SK-N-SH (cell line): ENCODE results near the gene PCSK6. TPM values are rescaled to one million over a fixed set of nuclear protein-coding genes. Genes with fewer than 3 reads are reported as not detected.

Source experiments
- CTCF ChIA-PET: fragments of 300-600, 350-600 bp; formaldehyde crosslinking; extraction: SDS; loops from one replicate; lab custom pipeline; 2021; lab: Yijun Ruan, JAX
- POLR2A ChIA-PET: fragments of 350-600 bp; sonication (Branson Sonifier 250); formaldehyde crosslinking; extraction: SDS; loops from one replicate; lab custom pipeline; 2020; ENCODE audit warnings: antibody characterized with exemption, inconsistent platforms; lab: Yijun Ruan, JAX
- DNase-seq: peaks from one replicate; pipeline ENCODE4 v3.0.0; 2012
- H2AFZ ChIP-seq: fragments of 200-600 bp; sonication (generic); 2 replicates; pipeline ENCODE4 v1.8.1; 2016; ENCODE audit warnings: antibody characterized with exemption, mild to moderate bottlenecking, low read depth
- H3F3A ChIP-seq: fragments of 200-600 bp; sonication (generic); replicated peaks from 2 replicates; pipeline ENCODE3; 2016; ENCODE audit warnings: antibody characterized with exemption, mild to moderate bottlenecking; ENCODE audit not compliant: insufficient read depth
- H3K27ac ChIP-seq, 2 experiments: fragments of 200-500 bp in 1 of 2; fragments of 200-600 bp in 1 of 2; sonication (Bioruptor generic) in 1 of 2; sonication (generic), shearing (Covaris generic) in 1 of 2; 2 replicates each; pipeline versions ENCODE4 v1.5.1 to v1.6.1; 2014 to 2016; ENCODE audit warnings: low read depth in 2 of 2, inconsistent platforms in 1 of 2, low read length in 1 of 2, mild to moderate bottlenecking in 1 of 2, mixed read lengths in 1 of 2
- H3K27me3 ChIP-seq: fragments of 200-600 bp; sonication (generic), shearing (Covaris generic); 2 replicates; pipeline ENCODE4 v1.6.1; 2016; ENCODE audit warnings: mixed run types; ENCODE audit not compliant: insufficient read depth
- H3K36me3 ChIP-seq, 2 experiments: fragments of 200-500 bp in 1 of 2; fragments of 200-600 bp in 1 of 2; sonication (Bioruptor generic) in 1 of 2; sonication (generic) in 1 of 2; replicated peaks in 1 of 2; 2 replicates each; pipeline versions ENCODE3 to v1.5.1; 2014 to 2016; ENCODE audit warnings: low read length in 1 of 2, mild to moderate bottlenecking in 1 of 2; ENCODE audit not compliant: insufficient read depth in 2 of 2, control insufficient read depth in 1 of 2
- H3K4me1 ChIP-seq, 2 experiments: fragments of 200-500 bp in 1 of 2; fragments of 200-600 bp in 1 of 2; sonication (Bioruptor generic) in 1 of 2; sonication (generic), shearing (Covaris generic) in 1 of 2; 2 replicates each; pipeline versions ENCODE4 v1.5.1 to v1.6.1; 2014 to 2016; ENCODE audit warnings: low read depth in 1 of 2, low read length in 1 of 2, mixed run types in 1 of 2; ENCODE audit not compliant: insufficient read depth in 2 of 2, control insufficient read depth in 1 of 2
- H3K4me2 ChIP-seq: fragments of 200-600 bp; sonication (generic), shearing (Covaris generic); 2 replicates; pipeline ENCODE4 v1.6.1; 2017; ENCODE audit warnings: mixed run types
- H3K4me3 ChIP-seq, 2 experiments: fragments of 200-500 bp in 1 of 2; fragments of 200-600 bp in 1 of 2; sonication (Bioruptor generic) in 1 of 2; sonication (generic), shearing (Covaris generic) in 1 of 2; 2 replicates each; pipeline versions ENCODE4 v1.5.1 to v1.8.1; 2014 to 2016; ENCODE audit warnings: low read depth in 2 of 2, inconsistent platforms in 1 of 2, low read length in 1 of 2, mild to moderate bottlenecking in 1 of 2, mixed read lengths in 1 of 2, moderate library complexity in 1 of 2
- H3K79me2 ChIP-seq: fragments of 200-600 bp; sonication (generic); 2 replicates; pipeline ENCODE4 v1.8.1; 2017; ENCODE audit warnings: mild to moderate bottlenecking; ENCODE audit not compliant: insufficient read depth
- H3K9ac ChIP-seq: fragments of 200-600 bp; sonication (generic); 2 replicates; pipeline ENCODE4 v1.6.1; 2017; ENCODE audit warnings: mixed run types
- H3K9me2 ChIP-seq: fragments of 200-600 bp; sonication (generic); 2 replicates; pipeline ENCODE4 v1.6.1; 2017; ENCODE audit warnings: mixed run types
- H3K9me3 ChIP-seq: fragments of 200-600 bp; sonication (generic); 2 replicates; pipeline ENCODE4 v1.6.1; 2017; ENCODE audit warnings: mixed run types, mild to moderate bottlenecking, moderate library complexity
- H4K20me1 ChIP-seq: fragments of 200-600 bp; sonication (generic); 2 replicates; pipeline ENCODE4 v1.6.1; 2017; ENCODE audit warnings: mild to moderate bottlenecking, mixed run types; ENCODE audit not compliant: insufficient read depth
- CHD2 ChIP-seq: fragments of 150-350 bp; IDR thresholded peaks from 2 replicates; pipeline ENCODE4 v1.6.1; 2018; ENCODE audit warnings: low read length; ENCODE audit not compliant: partially characterized antibody
- EP300 ChIP-seq, 2 experiments: IDR thresholded peaks; 2 replicates each; pipeline versions ENCODE4 v1.4.0 to v1.6.1; 2012; ENCODE audit warnings: borderline replicate concordance in 1 of 2, low read depth in 1 of 2, low read length in 1 of 2
- FOSL2 ChIP-seq: IDR thresholded peaks from 2 replicates; pipeline ENCODE4 v1.4.0; 2012; ENCODE audit warnings: low read depth, mild to moderate bottlenecking, moderate library complexity, borderline replicate concordance
- GABPA ChIP-seq: IDR thresholded peaks from 2 replicates; pipeline ENCODE4 v1.4.0; 2012; ENCODE audit warnings: low read depth, mild to moderate bottlenecking
- JUND ChIP-seq: IDR thresholded peaks from 2 replicates; pipeline ENCODE4 v1.4.0; 2012
- PBX3 ChIP-seq: IDR thresholded peaks from 2 replicates; pipeline ENCODE4; 2012
- RAD21 ChIP-seq: IDR thresholded peaks from 2 replicates; pipeline ENCODE4 v1.6.1; 2012; ENCODE audit warnings: mild to moderate bottlenecking, low read length
- RCOR1 ChIP-seq: fragments of 150-350 bp; IDR thresholded peaks from 2 replicates; pipeline ENCODE4 v1.6.1; 2017; ENCODE audit warnings: antibody characterized with exemption, low read length
- RXRA ChIP-seq: IDR thresholded peaks from 2 replicates; pipeline ENCODE4 v1.4.0; 2012; ENCODE audit warnings: low read depth, mild to moderate bottlenecking, borderline replicate concordance
- SIN3A ChIP-seq: IDR thresholded peaks from 2 replicates; pipeline ENCODE4 v1.6.1; 2012; ENCODE audit warnings: low read depth, mild to moderate bottlenecking, low read length, moderate library complexity, borderline replicate concordance
- SMC3 ChIP-seq: IDR thresholded peaks from 2 replicates; pipeline ENCODE4 v1.6.1; 2012; ENCODE audit warnings: low read depth, low read length, improper control_type of control experiment
- TAF1 ChIP-seq: IDR thresholded peaks from 2 replicates; pipeline ENCODE4 v1.6.1; 2012; ENCODE audit warnings: low read depth, mild to moderate bottlenecking, low read length, moderate library complexity, borderline replicate concordance
- TCF12 ChIP-seq: IDR thresholded peaks from 2 replicates; pipeline ENCODE4 v1.4.0; 2012
- USF2 ChIP-seq: fragments of 150-350 bp; IDR thresholded peaks from 2 replicates; pipeline ENCODE4 v1.6.1; 2017; ENCODE audit warnings: antibody characterized with exemption, low read length, low read depth, borderline replicate concordance
- WGBS: methylation state at CpG from one replicate; pipeline ENCODE4 v1.1.6; 2017; ENCODE audit warnings: low lambda C conversion rate; 5-methylcytosine and 5-hydroxymethylcytosine counted together
- polyA plus RNA-seq, 3 experiments: library from polyadenylated mRNA; depleted of rRNA; stranded (reverse); fragments of >200 nt; gene quantifications; 2 replicates each; pipeline ENCODE4 v1.2.3, GENCODE V29; 2012
- TF ChIP-seq, protein P1 (sequence below): fragments of 150-350 bp; IDR thresholded peaks from 2 replicates; pipeline ENCODE4 v1.6.1; 2016; ENCODE audit warnings: mild to moderate bottlenecking, low read depth, low read length
- TF ChIP-seq, protein P2 (sequence below): IDR thresholded peaks from 2 replicates; pipeline ENCODE4 v1.4.0; 2012; ENCODE audit warnings: low read depth, borderline replicate concordance
- TF ChIP-seq, protein P3 (sequence below): IDR thresholded peaks from 2 replicates; pipeline ENCODE4 v1.4.0; 2012; ENCODE audit warnings: low read depth

Gene PCSK6
- polyA plus RNA-seq, 1 of the 3 experiments (the other 2 are of a cell fraction) = 0.03 TPM

GRCh38 chr15:101398247-101398646 is 91.3 kb downstream of the PCSK6 start (continued):
- TF ChIP-seq, protein P1, sequence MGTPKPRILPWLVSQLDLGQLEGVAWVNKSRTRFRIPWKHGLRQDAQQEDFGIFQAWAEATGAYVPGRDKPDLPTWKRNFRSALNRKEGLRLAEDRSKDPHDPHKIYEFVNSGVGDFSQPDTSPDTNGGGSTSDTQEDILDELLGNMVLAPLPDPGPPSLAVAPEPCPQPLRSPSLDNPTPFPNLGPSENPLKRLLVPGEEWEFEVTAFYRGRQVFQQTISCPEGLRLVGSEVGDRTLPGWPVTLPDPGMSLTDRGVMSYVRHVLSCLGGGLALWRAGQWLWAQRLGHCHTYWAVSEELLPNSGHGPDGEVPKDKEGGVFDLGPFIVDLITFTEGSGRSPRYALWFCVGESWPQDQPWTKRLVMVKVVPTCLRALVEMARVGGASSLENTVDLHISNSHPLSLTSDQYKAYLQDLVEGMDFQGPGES = no peak
- TF ChIP-seq TAF1 (no peak), RXRA (no peak), RAD21 (no peak), RCOR1 (no peak), SIN3A (no peak)

- no peak for DNase-seq
- TF ChIP-seq SMC3 (no peak), FOSL2 (no peak)
Measured at GRCh38 chr15:101397521-101398003, 91.9 kb downstream of the PCSK6 start.

DNA sequence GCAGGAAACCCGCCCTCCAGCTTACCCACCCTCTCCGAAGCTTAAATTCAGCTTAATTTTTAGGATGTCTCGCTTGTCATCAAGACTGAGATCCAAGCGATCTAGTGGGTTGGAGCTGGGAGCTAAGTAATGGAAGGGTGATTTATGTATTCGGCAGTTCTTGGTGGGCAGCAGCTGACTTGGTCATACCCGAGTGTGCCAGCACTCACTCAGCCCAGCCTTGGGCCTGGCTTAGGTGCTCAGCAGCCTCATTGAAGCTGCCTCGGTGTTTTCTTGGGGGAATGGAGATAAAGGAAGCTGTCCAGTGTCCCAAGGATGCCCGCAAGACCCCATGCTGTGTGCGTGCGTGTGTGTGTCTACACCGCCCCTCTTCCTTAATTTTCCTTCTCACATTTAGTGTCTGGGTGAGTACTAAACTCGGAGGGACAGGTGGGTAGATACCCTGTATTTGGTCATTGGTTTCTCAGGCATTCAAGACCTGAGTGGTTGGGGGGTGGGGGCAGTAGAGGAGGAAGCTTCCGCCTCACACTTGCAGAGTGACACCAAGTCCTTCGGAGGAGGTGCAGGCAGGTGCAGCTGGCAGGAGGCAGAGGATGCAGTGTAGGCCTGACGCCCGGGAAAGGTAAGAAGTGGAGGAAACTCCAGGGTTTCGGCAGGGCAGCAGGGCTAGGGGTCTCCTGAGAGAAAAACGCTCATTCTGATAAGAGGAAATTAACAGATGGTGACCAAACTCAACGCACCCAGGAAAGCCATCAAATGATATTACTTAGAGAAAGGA is 92.8 kb downstream of the PCSK6 start:
- Histone ChIP-seq H3F3A (no peaks in the 10 kb centered on the region), H4K20me1 (no peaks in the 10 kb centered on the region), H3K27ac (no peak overlapping the region), H3K36me3 (no peaks in the 10 kb centered on the region), H3K79me2 (no peaks in the 10 kb centered on the region), H3K4me2 (no peak overlapping the region), H3K27me3 (no peaks in the 10 kb centered on the region), H3K9me3 (no peaks in the 10 kb centered on the region), H3K4me3 (no peak overlapping the region), H3K9ac (no peak overlapping the region), H3K9me2 (no peaks in the 10 kb centered on the region), H3K4me1 (no peaks in the 10 kb centered on the region), H2AFZ (no peak overlapping the region)
- TF ChIP-seq PBX3 = no peak
- TF ChIP-seq USF2 = no peak
- no peak for TF ChIP-seq GABPA
- TF ChIP-seq CHD2 = no peak
- no peak for TF ChIP-seq FOSL2
- no peak for TF ChIP-seq JUND
- TF ChIP-seq, protein P2, sequence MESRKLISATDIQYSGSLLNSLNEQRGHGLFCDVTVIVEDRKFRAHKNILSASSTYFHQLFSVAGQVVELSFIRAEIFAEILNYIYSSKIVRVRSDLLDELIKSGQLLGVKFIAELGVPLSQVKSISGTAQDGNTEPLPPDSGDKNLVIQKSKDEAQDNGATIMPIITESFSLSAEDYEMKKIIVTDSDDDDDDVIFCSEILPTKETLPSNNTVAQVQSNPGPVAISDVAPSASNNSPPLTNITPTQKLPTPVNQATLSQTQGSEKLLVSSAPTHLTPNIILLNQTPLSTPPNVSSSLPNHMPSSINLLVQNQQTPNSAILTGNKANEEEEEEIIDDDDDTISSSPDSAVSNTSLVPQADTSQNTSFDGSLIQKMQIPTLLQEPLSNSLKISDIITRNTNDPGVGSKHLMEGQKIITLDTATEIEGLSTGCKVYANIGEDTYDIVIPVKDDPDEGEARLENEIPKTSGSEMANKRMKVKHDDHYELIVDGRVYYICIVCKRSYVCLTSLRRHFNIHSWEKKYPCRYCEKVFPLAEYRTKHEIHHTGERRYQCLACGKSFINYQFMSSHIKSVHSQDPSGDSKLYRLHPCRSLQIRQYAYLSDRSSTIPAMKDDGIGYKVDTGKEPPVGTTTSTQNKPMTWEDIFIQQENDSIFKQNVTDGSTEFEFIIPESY = no peak
- TF ChIP-seq TCF12 = no peak
- TF ChIP-seq, protein P3, sequence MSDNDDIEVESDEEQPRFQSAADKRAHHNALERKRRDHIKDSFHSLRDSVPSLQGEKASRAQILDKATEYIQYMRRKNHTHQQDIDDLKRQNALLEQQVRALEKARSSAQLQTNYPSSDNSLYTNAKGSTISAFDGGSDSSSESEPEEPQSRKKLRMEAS = no peak
- TF ChIP-seq EP300 (IDR thresholded peaks at IDR 0.05; ENCODE audit: borderline replicate concordance in 1 of 2, low read depth in 1 of 2, low read length in 1 of 2) = no peak
- no peak for DNase-seq
- ChIA-PET POLR2A (no interaction called here), CTCF (interaction anchor here (0.8 to 1.0 kb wide), 2 partner anchors 9 to 13 kb away, joined by 3 read pairs; no protein-coding TSS in a partner anchor)
- 55% methylated on average over 19 of the region's 19 CpGs for WGBS

More at GRCh38 chr15:101397521-101398003, 91.9 kb downstream of the PCSK6 start:
- POLR2A ChIA-PET = no interaction called here
- no peaks in the 10 kb centered on the region for H3K27me3 ChIP-seq
- CTCF ChIA-PET = interaction anchor here (1.0 kb wide), 1 partner anchor 10 kb away, joined by 3 read pairs; no protein-coding TSS in a partner anchor
- H3K36me3 ChIP-seq = no peaks in the 10 kb centered on the region
- no peak overlapping the region for H2AFZ ChIP-seq
- no peak overlapping the region for H3K4me2 ChIP-seq
- no peak overlapping the region for H3K4me3 ChIP-seq
- no peaks in the 10 kb centered on the region for H3K79me2 ChIP-seq
- no peaks in the 10 kb centered on the region for H3K9me2 ChIP-seq
- 74% methylated on average over 12 of the region's 12 CpGs for WGBS
- H4K20me1 ChIP-seq = no peaks in the 10 kb centered on the region
- no peak overlapping the region for H3K27ac ChIP-seq
- H3K9me3 ChIP-seq = no peaks in the 10 kb centered on the region
- no peak overlapping the region for H3K9ac ChIP-seq
- no peaks in the 10 kb centered on the region for H3F3A ChIP-seq
- H3K4me1 ChIP-seq = no peaks in the 10 kb centered on the region
